HG03442 (cell line): ENCODE results near the gene SH3PXD2A.

ENCODE experiments used
- ATAC-seq: cut with Tn5 transposase; IDR thresholded peaks from one replicate; pipeline ENCODE4 v1.9.1; 2021; ENCODE audit warnings: mild to moderate bottlenecking, moderate library complexity; ENCODE audit not compliant: unreplicated experiment

Gene SH3PXD2A

DNA sequence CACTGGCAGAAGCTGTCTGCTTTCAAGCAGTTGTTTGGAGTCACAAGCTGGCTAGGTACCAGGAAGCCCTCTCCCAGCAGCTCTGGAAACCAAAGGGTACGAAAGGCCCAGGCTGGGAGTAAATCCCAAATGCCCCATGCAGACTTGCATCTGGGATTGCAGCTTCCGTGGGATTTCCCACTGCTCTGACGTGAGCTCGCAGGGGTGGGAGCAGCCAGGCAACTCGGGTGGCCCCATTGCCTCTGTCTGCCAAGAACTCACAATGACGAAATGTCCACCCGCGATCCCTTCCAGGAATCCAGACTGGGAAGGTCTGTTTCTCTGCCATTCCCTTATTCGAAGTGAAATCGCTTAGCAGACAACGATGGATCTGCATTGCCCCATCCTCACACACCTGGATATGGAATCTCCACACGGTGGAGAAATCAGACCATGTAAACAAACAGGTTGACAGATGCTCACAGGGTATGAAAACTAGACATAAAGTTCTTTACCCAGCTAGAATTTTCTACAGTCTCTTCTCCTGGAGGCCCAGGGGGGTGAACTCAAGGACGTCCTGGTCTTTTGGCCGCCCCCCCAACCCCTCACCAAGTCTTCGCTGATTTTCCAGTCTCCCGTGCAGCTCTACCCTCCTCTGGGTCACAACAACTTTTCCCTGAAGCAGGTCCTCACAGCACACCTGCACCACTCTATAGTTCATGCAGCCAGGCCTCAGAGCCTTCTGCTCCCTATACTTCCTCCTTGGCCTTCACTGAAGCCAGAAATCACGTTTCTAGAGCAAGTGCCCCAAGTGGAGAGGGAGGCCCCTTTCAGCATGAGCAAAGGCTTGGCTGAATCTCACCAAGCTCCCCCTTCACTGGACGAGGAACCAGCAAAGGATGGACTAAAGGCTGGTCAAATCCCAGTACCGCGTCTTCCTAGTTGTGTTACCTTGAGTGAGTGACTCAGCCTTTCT, 20.0 kb downstream of the SH3PXD2A start:
- ATAC-seq = no peak

DNA sequence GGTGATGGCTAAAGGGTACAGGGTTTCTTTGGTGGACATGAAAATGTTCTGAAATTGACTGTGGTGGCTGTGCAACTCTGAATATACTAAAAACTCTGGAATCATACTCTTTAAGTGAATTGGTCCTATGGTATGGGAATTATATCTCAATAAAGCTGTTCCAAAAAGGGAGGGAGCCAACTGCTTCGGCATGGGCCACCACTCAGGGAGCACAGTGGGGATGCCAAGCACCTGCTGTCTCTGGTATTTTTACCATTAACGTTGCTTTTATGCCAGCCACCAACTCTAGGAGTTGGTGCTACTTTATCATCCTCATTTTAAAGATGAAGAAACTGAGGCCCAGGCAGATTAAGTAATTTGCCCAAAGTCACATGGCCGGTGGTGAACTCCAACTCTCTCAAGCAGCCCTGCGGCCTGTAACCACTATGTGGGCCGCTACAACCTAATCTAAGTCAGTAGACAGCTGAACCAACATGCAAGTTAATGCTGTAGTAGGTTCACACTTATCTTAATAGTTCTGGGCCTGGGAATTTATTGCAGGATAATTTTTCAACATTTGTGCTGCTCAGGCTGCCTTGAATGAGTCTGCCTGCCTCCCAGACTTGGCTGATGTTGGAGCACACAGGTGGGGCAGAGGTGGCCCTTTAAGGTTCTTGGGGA, 20.8 kb downstream of the SH3PXD2A start:
- ATAC-seq = no peak

DNA sequence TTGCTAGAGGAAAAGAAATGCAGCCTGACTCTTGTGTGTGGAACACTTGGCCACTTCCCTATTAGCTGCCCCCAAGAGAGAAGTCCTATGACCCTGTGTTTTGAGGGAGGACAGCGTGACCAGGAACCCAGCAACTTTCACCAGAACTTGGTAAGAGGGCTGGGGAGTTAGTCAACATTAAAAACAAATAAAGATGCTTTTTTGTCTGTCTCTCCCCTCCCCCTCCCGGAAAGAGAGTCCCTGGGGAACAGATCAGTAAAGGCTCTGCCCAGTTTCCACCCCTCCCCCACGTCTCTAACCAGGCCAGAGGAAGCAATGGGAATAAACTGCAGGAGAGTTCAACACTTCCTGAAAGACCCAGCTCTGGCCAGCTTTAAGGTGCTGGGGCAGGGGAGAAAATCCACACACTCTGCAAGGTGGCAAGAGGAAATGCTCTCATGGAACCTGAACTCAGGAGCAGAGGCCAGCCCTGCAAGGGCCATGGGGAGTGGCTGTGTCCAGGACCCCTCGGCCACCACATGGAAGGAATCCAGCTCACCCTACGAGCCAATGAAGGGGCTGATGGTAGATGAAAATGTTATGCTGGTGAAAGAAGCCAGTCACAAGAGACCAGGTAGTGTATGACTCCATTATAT, 21.5 kb downstream of the SH3PXD2A start:
- no peak for ATAC-seq

DNA sequence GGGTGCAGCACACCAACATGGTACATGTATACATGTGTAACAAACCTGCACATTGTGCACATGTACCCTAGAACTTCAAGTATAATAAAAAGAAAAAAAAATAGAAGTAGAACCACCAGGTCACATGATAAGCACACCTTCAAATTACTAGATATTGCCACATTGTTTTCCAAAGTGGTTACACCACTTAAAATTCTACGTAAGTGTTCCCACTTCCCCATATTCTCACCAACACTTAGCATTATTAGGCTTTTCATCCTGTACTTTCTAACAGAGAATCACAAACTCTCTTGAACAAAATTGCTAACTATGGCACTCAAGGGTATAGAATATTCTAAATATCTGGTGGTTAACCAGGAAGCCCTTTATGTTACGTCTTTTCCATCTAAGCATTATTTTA, 22.6 kb downstream of the SH3PXD2A start:
- ATAC-seq = no peak

DNA sequence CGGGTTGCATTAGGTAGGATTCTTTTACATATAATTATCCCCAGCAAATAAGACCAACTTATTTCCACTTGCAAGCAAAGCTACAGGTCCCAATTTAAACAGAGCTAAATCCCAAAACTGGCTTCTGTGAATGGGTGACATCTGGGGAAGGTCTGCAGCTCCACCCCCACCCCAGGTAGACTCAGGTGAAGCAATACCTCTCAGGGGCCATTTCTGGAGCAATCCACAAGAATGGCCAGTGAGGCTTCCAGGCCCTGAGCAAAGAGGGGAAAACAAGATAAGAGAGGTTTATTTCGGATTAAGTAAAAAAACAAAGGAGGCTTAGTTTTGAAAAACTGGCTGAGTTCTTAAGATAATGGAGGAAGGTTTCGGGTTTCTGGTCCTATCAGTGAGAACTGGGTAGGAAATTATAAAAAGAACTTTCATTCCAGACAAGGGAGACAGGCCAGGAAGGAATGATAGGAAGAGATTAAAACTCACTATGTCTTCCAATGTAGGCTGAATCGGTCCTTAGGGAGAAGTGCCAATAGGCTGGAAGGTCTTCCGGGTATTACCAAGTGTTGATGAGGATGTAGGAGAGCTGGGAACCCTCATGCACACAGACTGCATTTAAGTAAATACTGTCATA, 25.4 kb downstream of the SH3PXD2A start:
- ATAC-seq = no peak

DNA sequence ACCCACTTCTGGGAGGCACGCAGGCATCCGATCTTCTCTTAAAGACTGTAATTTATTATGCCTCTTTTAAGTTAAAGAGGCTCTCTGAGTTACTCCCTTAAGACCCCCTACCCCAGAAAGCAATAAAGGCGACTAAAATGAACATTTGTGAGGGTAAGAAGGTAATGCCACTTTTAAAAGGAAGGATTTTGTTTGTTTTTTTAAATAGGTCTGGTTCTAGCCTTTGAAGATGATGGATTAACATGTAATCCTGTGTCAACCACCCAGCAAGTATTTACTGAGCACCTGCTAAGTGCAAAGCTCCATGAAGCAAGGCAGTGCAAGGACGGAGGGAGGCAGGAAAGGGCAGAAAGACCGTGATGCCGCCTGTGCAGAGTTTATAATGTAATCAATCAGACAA, 26.1 kb downstream of the SH3PXD2A start:
- ATAC-seq = no peak

DNA sequence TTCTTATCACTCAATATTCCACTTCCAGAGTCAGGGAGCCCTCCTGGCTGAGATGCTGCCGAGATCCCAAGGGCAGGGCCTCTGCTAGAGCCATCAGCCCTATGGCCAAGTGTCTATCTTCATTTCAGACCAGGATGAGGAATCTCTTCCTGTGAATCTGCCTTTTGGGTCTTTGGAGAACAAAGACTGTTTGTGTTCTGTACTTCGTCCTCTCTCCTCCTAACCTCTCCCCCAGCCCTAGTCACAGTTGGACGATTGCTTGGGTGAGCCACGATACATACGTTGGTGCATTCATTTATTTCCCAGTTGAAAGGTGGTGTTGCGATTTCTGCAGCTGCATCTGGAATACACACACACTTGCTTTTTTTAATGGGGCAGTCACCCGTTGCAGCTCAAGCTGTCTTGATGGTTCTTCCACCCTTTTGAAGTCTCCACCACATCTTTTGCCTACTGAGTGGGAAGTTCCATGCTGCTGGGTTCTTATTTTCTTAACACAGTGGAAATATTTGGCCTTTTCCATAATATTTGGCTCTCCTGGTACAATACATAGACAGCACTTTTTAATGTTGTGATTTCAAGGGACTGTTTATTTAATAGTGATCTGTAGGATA, 26.7 kb downstream of the SH3PXD2A start:
- ATAC-seq = no peak

DNA sequence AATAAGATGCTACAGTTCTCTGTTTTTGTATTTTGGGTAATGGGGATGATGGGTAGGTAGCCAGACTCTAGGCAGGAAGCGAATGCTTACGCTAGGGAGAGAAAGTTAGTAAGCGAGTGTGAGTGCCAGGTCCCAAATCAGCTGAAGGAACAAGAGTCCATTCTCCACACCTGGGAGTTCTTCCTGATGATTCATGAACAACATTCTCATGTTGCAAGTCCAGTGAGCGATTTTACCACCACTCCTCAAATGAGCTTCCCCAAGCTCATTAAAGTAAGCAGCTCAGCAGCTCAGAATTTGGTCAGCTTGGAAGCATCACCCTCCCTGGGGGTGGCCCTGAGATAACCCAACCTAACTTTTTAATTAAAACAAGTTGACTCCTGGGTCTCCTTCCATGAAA, 27.3 kb downstream of the SH3PXD2A start:
- ATAC-seq = no peak

DNA sequence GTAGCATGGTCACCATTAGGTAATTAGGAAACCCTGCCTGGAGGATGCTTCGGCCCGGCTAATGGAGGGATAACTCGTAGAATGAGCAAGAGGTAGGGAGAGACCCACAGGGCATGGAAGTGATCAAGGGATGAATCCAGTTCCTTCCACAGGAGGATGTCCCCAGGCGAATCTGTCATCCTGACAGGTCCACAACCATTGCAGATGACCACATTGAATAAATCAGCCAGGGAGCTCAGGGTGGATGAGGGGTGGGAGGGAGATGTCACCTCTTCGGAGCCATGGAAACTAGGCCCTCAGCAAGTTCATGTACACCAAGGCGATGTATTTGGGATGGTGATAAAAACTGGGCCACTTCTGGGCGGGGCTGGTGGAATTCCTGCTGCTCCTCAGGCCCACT, 28.5 kb downstream of the SH3PXD2A start:
- ATAC-seq = no peak

DNA sequence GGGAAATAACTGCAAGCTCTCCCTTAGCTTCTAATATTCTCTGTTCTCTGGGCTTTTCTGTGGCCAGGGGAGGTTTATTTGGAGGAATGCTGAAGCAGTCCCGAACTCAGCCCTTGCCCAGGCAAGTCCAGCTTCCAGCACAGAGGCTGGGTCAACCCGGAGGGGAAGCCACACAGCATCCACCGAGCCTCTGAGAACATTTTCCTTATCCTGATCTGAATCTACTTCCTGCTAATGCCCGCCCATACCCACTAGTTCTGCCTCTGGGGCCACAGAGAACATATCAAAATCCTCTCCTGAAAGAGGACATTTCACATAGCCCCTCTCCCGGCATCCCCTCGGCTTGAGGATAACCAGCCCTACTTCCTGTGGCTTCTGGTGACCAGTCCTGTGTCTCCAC, 31.1 kb downstream of the SH3PXD2A start:
- ATAC-seq = no peak

DNA sequence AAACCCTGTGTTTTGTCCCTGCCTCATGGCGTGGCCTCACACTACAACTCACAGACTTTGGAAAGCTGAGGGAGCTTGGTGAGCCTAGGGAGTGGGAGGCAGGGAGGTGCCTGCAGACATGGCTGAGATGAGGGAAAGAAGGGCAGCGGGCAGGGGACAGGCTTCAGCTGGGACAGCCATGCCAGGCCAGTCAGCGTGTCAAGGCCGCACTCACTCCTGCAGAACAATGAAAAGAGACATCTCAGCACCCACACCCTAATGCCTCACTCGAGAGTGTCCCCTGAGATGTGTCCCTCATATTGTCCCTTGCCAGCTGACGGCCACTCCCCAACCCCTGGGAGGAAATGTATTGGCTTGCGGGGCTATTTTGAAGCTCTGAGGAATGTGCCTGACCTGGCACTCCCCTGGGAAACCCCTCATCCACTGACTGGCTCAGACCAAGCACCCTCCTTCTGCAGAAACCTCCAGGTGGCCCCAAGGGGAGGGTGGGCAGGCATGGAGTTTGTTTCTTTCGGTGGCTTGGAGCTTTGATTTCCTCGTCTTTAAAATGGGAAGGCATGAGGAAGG, 31.6 kb downstream of the SH3PXD2A start:
- no peak for ATAC-seq

DNA sequence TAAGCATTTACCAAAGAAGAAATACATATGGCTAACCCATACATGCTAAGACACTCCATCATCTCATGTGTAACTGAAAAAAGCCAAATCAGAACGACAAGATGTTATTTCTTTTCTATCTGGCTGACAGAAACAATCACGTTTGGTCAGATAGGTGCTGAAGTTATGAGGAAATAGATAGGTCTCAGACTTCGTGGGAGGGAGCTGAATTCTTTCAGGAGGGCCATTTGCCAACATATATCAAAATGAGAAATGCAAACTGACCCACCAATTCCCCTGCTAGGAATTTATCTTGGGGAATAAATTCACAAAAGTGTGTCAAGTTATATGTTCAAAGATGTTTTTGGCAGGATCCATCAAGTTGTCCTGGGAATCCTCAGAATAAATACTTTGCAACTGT, 32.6 kb downstream of the SH3PXD2A start:
- no peak for ATAC-seq

DNA sequence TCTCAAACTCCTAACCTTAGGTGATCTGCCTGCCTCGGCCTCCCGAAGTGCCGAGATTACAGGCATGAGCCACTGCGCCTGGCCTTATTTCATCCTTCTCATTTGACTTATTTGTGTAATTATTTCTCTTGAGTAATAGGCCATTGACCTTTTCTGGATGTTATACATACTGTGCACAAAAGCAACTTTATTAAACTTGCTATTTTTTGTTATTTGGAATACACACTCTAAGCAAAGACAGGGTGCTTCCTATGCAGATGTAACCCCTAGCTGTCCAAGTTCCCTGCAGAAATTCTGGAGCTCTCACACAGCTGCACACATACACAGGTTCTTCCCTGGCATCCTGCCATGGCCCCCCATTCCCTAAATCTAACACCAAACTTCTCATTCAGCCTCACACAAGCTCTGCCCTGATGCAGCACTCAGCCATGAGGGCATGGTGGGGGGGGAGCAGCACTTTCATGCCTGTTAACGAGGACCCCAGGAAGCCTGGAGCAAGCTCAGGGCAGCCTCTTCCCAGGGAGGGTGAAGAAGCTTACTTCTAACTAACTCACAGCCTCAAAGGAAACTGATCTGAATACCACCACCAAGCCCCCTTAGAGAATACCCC, 33.2 kb downstream of the SH3PXD2A start:
- no peak for ATAC-seq

DNA sequence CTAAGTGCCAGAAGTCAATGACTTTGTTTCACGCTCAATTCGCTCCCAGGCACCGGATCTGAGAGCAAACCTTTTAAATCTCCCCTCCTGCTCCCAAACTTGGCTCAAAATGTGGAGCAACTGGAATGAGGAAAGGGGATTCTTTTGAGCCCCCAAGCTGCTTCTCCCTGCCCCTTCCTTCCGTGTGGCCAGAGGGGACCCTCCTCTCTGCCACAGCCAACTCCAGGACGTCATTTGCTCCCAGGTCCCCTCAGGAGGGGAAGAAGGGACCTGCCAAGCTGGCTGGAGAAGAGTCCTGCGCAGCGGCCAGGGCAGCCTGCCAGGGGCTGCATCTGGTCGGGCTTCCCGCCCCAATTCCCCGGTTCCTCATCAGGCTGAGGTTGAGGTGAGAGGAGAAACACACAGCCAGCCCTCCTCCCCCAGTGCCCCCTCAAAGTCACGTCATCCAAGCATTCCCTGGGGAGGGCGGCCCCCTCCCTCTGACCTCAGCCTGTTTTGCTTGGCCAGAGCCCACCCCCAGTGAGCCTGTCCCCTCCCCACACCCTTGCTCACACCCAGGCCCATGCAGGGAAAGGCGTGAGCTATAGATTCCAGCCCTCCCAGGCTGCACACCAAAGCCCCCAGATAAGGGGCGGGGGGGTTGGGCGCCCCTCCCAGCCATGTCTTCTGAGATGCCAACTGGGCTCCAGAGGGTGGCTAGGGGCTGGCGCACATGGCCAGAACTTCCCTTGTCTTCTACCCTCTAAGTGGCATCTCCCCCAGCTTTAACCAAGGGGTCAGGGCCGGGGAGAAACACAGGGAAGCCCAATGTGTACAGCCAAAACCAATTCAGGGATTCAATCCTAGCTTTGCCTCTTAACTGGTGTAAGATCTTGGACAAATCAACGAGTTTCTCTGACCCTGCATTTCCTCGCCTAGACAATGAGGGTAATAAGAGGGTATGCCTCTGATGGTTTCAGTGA, 35.0 kb downstream of the SH3PXD2A start:
- no peak for ATAC-seq

DNA sequence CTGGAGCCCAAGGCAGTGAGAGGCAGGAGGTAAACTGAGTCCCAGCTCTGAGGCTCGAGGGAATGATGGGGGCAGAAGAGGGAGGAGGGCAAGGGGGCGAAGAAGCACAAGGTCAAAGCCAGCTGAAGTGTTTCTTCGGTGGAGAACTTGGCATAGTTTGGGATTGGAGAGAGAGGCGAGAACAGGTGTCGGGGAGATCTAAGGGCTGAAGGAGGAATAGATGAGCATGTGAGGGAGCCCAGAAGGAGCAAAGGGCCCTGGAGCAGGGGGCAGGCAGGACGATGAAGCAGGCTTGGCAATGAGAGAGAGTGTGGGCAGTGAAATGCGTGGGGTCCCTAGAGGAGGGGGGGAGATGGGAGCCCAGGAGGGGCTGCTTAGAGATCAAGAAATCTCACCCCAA, 35.9 kb downstream of the SH3PXD2A start:
- no peak for ATAC-seq

DNA sequence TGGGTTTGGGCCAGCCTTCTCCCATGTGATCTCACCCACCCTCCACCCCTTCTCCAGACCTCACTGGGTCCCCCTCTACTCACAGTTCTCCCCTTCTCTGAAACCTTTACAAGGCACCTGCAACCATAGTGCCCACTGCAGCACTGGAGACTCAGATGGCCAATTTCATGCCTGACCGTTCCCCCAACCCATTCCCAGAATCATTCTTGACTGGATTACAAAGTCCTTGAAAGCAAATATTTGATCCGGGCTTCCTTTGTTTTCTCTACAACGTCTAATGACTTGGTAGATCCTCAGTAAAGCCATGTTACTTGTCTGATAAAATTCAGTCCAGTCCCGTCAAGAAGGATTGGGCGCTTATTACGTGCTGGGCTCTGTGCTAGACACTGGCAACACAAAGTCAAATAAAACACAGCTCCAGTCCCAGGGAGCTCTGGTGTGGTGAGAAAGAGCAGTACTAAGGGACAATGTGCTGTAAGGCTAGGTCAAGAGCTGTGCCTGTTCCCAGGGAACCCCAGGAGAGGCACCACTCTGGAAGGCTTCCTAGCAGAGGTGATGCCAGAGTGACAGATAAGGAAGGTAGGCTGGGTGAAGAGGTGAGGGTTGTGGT, 36.5 kb downstream of the SH3PXD2A start:
- no peak for ATAC-seq

DNA sequence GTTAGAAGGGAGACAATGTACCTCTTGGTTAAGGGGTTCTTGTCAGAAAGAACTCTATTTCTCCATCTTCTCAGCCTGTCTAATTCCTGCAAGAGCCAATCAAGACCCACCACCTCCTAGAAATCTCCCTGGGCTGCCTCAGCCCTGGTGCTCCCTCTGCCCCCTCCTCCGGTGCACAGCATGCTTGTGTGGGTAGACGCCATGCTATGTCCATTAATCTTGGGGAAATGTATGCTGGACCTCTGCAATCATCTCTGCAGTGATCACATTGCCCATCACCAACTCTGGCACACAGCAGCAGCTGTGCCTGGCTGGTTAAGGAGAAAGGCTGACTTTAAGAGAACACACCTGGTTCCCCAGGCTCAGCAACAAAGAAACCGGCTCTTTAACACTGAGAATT, 37.3 kb downstream of the SH3PXD2A start:
- no peak for ATAC-seq

DNA sequence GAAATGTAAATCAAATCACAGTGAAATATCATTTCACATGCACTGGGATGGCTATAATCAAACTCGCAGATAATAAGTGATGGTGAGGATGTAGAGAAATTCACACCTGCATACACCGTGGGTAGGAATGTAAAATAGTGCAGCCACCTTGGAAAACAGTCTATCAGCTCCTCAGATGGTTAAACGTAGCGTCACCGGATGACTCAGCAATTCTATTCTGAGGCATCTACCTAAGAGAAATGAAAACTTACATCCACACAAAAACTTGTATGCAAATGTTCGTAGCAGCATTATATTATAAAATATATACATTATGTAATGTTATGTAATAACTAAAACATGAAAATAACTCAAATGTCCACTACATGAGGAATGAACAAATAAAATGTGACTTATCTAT, 38.9 kb downstream of the SH3PXD2A start:
- no peak for ATAC-seq
